ENCODE data around the gene OSGIN1.

- TF ChIP-seq, protein P1, sequence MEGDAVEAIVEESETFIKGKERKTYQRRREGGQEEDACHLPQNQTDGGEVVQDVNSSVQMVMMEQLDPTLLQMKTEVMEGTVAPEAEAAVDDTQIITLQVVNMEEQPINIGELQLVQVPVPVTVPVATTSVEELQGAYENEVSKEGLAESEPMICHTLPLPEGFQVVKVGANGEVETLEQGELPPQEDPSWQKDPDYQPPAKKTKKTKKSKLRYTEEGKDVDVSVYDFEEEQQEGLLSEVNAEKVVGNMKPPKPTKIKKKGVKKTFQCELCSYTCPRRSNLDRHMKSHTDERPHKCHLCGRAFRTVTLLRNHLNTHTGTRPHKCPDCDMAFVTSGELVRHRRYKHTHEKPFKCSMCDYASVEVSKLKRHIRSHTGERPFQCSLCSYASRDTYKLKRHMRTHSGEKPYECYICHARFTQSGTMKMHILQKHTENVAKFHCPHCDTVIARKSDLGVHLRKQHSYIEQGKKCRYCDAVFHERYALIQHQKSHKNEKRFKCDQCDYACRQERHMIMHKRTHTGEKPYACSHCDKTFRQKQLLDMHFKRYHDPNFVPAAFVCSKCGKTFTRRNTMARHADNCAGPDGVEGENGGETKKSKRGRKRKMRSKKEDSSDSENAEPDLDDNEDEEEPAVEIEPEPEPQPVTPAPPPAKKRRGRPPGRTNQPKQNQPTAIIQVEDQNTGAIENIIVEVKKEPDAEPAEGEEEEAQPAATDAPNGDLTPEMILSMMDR (IDR thresholded peaks at IDR 0.05; ENCODE audit: low read depth, low read length, poor library complexity, severe bottlenecking) = peak; percentile 32
- no peak for TF ChIP-seq EZH2phosphoT487 (IDR thresholded peaks at IDR 0.05; ENCODE audit: borderline replicate concordance, low read length)
Observed at GRCh38 chr16:83996481-83997252, 43.6 kb downstream of the OSGIN1 start.
